Measurements from ENCODE around the gene CPSF4L. TPM values are rescaled to one million over a fixed set of nuclear protein-coding genes. Genes with fewer than 3 reads are reported as not detected.

CPSF4L gene
- total RNA-seq, 1 donor from 2014 or later, result not detected

DNA sequence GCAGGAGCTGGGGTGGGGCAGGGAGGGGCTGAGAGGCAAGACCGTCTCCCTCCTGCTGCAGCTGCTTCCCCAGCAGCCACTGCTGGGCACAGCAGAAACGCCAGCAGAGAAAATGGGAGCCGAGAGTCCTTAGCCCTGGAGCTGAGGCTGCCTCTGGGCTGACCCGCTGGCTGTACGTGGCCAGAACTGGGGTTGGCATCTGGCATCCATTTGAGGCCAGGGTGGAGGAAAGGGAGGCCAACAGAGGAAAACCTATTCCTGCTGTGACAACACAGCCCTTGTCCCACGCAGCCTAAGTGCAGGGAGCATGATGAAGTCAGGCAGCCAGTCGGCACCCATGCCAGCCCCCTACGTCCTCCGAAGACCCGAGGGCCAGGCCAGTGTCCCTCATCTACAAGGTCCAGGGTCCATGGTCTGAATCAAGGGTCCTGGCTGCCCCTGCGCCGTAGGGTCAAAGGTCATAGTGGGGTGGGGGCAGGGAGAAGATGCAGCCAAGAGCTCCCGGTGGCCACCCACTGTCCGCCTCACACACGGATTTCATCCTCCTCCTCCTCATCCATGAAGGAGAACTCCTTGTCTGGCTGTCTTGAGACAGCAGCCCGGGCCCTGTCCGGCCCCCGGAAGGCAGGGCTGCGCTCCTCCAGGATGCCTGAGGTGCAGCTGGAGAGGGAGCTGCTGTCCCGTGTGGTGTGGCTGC, 23.4 kb upstream of the CPSF4L start:
- H3K36me3 ChIP-seq (ENCODE audit: insufficient read depth, low read length), result peaks cover 2% of the 10 kb centered on the region
- no peak overlapping the region for H3K9ac ChIP-seq (ENCODE audit: low read length)
- Mint-ChIP-seq H3K27ac (ENCODE audit: unreplicated experiment) (no peak overlapping the region), H3K4me1 (ENCODE audit: low read depth, unreplicated experiment) (peaks cover 20% of the 10 kb centered on the region), H3K9me3 (ENCODE audit: unreplicated experiment) (no peaks in the 10 kb centered on the region), H3K27me3 (ENCODE audit: low read depth, unreplicated experiment) (peaks cover 3% of the 10 kb centered on the region), H3K4me3 (ENCODE audit: unreplicated experiment) (no peak overlapping the region), H3K36me3 (ENCODE audit: low read depth, unreplicated experiment) (peaks cover 6% of the 10 kb centered on the region)
- TF ChIP-seq, protein P1, sequence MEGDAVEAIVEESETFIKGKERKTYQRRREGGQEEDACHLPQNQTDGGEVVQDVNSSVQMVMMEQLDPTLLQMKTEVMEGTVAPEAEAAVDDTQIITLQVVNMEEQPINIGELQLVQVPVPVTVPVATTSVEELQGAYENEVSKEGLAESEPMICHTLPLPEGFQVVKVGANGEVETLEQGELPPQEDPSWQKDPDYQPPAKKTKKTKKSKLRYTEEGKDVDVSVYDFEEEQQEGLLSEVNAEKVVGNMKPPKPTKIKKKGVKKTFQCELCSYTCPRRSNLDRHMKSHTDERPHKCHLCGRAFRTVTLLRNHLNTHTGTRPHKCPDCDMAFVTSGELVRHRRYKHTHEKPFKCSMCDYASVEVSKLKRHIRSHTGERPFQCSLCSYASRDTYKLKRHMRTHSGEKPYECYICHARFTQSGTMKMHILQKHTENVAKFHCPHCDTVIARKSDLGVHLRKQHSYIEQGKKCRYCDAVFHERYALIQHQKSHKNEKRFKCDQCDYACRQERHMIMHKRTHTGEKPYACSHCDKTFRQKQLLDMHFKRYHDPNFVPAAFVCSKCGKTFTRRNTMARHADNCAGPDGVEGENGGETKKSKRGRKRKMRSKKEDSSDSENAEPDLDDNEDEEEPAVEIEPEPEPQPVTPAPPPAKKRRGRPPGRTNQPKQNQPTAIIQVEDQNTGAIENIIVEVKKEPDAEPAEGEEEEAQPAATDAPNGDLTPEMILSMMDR (IDR thresholded peaks at IDR 0.05; ENCODE audit: insufficient read depth, low read depth, low read length), result no peak
- no peak for TF ChIP-seq EZH2 (IDR thresholded peaks at IDR 0.05; ENCODE audit: insufficient read depth, low read length)
- DNase-seq (ENCODE audit: low read depth), result no peak
- peaks cover 47% of the 10 kb centered on the region for H3K79me2 ChIP-seq (ENCODE audit: insufficient read depth, low read length)
- H3K27me3 ChIP-seq (ENCODE audit: insufficient read depth, low read length), result no peaks in the 10 kb centered on the region
- H4K20me1 ChIP-seq (ENCODE audit: insufficient read depth, low read length), result peaks cover 65% of the 10 kb centered on the region
- H3K4me2 ChIP-seq (ENCODE audit: low read length), result no peak overlapping the region
- H3K4me1 ChIP-seq (ENCODE audit: insufficient read depth, low read length), result peaks cover 28% of the 10 kb centered on the region
- H2AFZ ChIP-seq (ENCODE audit: low read depth, low read length), result no peak overlapping the region
- no peak overlapping the region for H3K27ac ChIP-seq (ENCODE audit: low read depth, low read length)
- no peak overlapping the region for H3K4me3 ChIP-seq (ENCODE audit: insufficient read depth, low read depth, low read length)
- FAIRE-seq, result no peak
- H3K9me3 ChIP-seq (ENCODE audit: insufficient read depth, low read depth, low read length), result no peaks in the 10 kb centered on the region

DNA sequence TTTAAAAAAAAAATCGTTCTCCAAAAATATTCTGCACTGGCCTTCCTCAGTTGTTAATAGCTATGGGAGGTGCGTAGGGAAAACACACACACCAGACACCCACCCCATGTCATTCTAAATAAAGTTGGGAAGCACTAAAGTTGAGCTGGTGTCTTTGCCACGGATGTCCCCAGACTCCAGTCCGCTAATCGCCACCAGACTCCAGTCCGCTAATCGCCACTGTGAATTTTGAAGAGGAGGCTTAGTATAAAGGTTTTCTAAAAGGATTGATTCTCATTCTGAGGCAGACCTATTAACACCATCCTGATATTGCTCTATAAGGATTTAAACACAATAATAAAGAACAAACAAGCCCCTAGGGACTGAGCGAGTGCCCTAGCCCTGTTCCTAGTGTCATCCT, 22.7 kb upstream of the CPSF4L start:
- no peak overlapping the region for H3K4me2 ChIP-seq (ENCODE audit: low read length)
- Mint-ChIP-seq H3K36me3 (ENCODE audit: low read depth, unreplicated experiment) (peaks cover 6% of the 10 kb centered on the region), H3K27me3 (ENCODE audit: low read depth, unreplicated experiment) (peaks cover 3% of the 10 kb centered on the region), H3K4me1 (ENCODE audit: low read depth, unreplicated experiment) (peaks cover 20% of the 10 kb centered on the region), H3K9me3 (ENCODE audit: unreplicated experiment) (no peaks in the 10 kb centered on the region), H3K4me3 (ENCODE audit: unreplicated experiment) (no peak overlapping the region), H3K27ac (ENCODE audit: unreplicated experiment) (no peak overlapping the region)
- H3K27ac ChIP-seq (ENCODE audit: low read depth, low read length), result no peak overlapping the region
- FAIRE-seq, result no peak
- peaks cover 58% of the 10 kb centered on the region for H4K20me1 ChIP-seq (ENCODE audit: insufficient read depth, low read length)
- H3K79me2 ChIP-seq (ENCODE audit: insufficient read depth, low read length), result peaks cover 44% of the 10 kb centered on the region
- peaks cover 2% of the 10 kb centered on the region for H3K36me3 ChIP-seq (ENCODE audit: insufficient read depth, low read length)
- no peaks in the 10 kb centered on the region for H3K27me3 ChIP-seq (ENCODE audit: insufficient read depth, low read length)
- no peak overlapping the region for H3K4me3 ChIP-seq (ENCODE audit: insufficient read depth, low read depth, low read length)
- no peaks in the 10 kb centered on the region for H3K9me3 ChIP-seq (ENCODE audit: insufficient read depth, low read depth, low read length)
- no peak overlapping the region for H3K9ac ChIP-seq (ENCODE audit: low read length)
- no peak for TF ChIP-seq EZH2 (IDR thresholded peaks at IDR 0.05; ENCODE audit: insufficient read depth, low read length)
- TF ChIP-seq, protein P1 (IDR thresholded peaks at IDR 0.05; ENCODE audit: insufficient read depth, low read depth, low read length), result no peak
- H2AFZ ChIP-seq (ENCODE audit: low read depth, low read length), result no peak overlapping the region
- peaks cover 25% of the 10 kb centered on the region for H3K4me1 ChIP-seq (ENCODE audit: insufficient read depth, low read length)
- DNase-seq (ENCODE audit: low read depth), result no peak

DNA sequence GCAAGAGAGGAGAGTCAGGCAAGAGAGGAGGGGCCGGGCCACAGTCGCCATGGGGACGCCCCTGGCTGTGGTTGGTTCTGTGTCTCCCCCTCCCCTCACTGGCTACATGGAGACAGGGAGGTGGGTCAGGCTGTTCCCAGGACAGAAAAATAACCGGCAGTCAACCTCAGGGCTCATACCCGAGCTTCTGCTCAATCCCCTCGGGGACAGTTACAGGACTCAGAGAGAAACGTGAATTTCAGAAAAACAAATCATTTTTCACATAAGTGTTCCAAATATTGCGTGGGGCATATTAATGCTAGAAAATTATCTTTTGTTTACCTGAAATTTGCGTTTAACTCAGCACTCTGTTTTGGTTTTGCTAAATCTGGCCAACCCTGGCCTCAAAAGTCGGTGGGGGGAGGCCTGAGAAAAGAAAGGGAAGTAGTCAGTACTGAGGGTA, 22.2 kb upstream of the CPSF4L start:
- DNase-seq (ENCODE audit: low read depth), result no peak
- Histone ChIP-seq H3K27ac (ENCODE audit: low read depth, low read length) (no peak overlapping the region), H3K36me3 (ENCODE audit: insufficient read depth, low read length) (peaks cover 2% of the 10 kb centered on the region), H3K79me2 (ENCODE audit: insufficient read depth, low read length) (peaks cover 39% of the 10 kb centered on the region), H2AFZ (ENCODE audit: low read depth, low read length) (no peak overlapping the region), H3K4me2 (ENCODE audit: low read length) (no peak overlapping the region), H3K9me3 (ENCODE audit: insufficient read depth, low read depth, low read length) (no peaks in the 10 kb centered on the region), H3K4me1 (ENCODE audit: insufficient read depth, low read length) (peaks cover 21% of the 10 kb centered on the region), H3K4me3 (ENCODE audit: insufficient read depth, low read depth, low read length) (no peak overlapping the region), H3K9ac (ENCODE audit: low read length) (no peak overlapping the region), H3K27me3 (ENCODE audit: insufficient read depth, low read length) (no peaks in the 10 kb centered on the region), H4K20me1 (ENCODE audit: insufficient read depth, low read length) (peaks cover 54% of the 10 kb centered on the region)
- H3K9me3 Mint-ChIP-seq (ENCODE audit: unreplicated experiment), result no peaks in the 10 kb centered on the region
- H3K27ac Mint-ChIP-seq (ENCODE audit: unreplicated experiment), result no peak overlapping the region
- H3K4me3 Mint-ChIP-seq (ENCODE audit: unreplicated experiment), result no peak overlapping the region
- peaks cover 20% of the 10 kb centered on the region for H3K4me1 Mint-ChIP-seq (ENCODE audit: low read depth, unreplicated experiment)
- peaks cover 6% of the 10 kb centered on the region for H3K36me3 Mint-ChIP-seq (ENCODE audit: low read depth, unreplicated experiment)
- no peak for FAIRE-seq
- TF ChIP-seq, protein P1 (IDR thresholded peaks at IDR 0.05; ENCODE audit: insufficient read depth, low read depth, low read length), result no peak
- H3K27me3 Mint-ChIP-seq (ENCODE audit: low read depth, unreplicated experiment), result peaks cover 3% of the 10 kb centered on the region

Measured in astrocyte (in vitro differentiated cells and primary cell).